ENCODE results near the gene SLC25A48.

The SLC25A48 gene, protein sequence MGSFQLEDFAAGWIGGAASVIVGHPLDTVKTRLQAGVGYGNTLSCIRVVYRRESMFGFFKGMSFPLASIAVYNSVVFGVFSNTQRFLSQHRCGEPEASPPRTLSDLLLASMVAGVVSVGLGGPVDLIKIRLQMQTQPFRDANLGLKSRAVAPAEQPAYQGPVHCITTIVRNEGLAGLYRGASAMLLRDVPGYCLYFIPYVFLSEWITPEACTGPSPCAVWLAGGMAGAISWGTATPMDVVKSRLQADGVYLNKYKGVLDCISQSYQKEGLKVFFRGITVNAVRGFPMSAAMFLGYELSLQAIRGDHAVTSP

DNA sequence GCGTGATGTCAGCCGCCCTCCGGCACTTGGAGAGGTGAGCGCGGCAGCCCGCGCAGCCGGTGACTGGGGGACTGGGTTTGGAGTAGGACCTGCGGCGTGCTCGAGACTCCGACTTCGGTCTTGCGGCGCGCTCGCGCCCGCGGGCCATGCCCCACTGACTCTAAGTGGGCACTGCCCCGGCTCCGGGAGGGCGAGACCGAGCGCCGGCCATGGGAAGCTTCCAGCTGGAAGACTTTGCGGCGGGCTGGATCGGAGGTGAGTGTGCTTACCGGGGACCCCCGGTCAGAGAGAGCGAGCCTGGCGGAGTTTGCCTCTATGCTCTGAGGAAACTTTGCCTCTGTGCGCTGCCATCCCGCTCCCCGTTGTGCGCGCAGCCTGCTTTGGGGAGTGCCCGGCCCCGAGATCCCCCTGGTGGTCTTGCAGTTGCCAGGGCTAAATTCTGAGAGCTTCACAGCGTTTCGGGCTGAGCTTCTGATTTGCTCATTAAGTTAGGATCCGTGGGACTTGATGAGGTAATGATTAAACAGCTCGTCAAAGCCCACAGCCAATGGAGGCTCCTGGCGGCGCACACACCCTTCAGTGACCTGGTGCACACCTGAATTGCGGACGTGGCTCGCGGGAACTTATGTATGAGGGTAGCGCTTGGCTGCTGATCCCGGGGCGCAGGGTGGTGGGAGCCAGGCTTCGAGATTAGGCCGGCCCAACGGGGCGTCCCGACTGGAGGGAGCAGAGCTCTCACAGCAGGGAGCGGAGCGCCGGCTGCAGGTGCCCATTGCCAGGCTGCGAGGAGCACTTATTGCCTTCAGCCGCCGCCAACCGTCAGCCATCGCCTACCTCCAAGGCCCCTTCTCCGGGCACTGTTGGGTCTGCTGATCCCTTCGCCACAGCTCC, at the start of gene SLC25A48:
TSS of gene SLC25A48 (plus strand) at position 25 of the 891 bp plus-strand sequence. CDS start at position 210, 185 bp downstream.
- TF ChIP-seq, protein P1, sequence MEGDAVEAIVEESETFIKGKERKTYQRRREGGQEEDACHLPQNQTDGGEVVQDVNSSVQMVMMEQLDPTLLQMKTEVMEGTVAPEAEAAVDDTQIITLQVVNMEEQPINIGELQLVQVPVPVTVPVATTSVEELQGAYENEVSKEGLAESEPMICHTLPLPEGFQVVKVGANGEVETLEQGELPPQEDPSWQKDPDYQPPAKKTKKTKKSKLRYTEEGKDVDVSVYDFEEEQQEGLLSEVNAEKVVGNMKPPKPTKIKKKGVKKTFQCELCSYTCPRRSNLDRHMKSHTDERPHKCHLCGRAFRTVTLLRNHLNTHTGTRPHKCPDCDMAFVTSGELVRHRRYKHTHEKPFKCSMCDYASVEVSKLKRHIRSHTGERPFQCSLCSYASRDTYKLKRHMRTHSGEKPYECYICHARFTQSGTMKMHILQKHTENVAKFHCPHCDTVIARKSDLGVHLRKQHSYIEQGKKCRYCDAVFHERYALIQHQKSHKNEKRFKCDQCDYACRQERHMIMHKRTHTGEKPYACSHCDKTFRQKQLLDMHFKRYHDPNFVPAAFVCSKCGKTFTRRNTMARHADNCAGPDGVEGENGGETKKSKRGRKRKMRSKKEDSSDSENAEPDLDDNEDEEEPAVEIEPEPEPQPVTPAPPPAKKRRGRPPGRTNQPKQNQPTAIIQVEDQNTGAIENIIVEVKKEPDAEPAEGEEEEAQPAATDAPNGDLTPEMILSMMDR (IDR thresholded peaks at IDR 0.05), result peak; percentile 75

DNA sequence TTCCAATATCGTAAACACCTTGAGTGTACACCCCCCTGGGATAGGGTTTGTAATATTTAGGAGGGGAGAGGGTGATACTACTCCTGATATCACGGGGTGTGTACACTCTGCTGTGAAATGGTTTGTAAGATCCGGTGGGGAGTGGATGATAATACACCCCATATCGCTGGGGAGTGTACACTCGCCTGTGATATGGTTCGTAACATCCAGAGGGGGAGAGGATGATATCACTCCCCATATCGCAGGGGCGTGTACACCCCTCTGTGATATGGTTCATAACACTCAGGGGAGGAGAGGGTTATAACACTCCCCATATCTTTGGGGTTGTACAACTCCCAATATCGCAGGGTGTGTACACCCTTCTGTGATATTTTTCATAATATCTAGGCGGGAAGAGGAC, 33.8 kb upstream of the SLC25A48 start:
- TF ChIP-seq, protein P1 (IDR thresholded peaks at IDR 0.05), result no peak

DNA sequence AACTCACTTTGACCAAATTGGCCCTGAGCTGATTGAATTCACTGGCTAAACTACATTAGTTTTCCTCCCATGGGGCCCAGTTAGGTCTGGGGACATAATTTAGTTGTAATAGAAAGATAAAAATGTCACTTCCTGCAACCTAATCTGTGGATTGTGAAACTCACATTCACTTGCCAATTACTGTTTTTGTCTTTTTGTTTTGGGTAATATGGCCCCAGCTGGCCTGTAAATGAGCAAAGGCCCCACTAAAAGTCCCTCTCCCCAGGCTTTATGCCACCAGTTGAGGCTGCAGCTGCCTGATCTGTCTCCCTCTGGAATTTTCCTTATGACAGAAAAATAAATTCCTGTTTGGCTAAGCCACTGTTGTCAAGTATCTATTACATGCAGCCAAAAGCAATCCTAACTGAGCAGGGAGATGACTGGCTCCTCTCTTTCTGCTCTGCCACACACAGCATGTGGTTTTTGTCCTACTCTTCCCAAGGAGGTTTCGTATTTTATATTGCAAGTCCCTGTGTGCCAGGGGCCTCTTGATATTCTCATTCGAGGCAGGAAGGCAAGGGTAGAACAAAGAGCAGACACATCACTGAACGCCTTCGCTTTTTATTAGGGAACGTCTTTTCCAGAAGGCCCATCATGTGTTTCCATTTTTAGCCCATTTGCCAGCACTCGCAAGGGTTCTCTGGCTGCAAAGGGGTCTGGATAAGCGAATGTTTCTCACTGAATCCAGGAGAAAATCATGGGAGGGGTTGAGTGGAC, 24.1 kb upstream of the SLC25A48 start:
- TF ChIP-seq, protein P1 (IDR thresholded peaks at IDR 0.05), result no peak

DNA sequence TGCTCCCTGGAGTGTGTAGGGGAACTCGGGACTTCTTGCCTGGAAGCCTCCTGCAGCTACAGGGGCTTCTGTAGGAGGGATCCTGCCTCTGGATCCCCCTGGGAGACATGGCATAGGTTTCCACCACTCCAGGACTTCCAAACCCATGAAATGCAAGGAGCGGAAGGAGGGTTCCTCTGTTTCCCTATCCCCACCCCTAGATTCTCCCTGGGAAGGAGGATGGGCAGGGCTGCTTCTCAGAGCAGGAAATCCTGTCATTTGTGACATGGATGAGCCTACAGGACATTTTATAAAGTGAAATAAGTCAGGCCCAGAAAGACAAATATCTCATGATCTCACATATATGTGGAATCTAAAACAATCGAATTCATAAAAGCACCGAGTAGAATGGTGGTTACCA, 23.5 kb upstream of the SLC25A48 start:
- TF ChIP-seq, protein P1 (IDR thresholded peaks at IDR 0.05), result no peak

DNA sequence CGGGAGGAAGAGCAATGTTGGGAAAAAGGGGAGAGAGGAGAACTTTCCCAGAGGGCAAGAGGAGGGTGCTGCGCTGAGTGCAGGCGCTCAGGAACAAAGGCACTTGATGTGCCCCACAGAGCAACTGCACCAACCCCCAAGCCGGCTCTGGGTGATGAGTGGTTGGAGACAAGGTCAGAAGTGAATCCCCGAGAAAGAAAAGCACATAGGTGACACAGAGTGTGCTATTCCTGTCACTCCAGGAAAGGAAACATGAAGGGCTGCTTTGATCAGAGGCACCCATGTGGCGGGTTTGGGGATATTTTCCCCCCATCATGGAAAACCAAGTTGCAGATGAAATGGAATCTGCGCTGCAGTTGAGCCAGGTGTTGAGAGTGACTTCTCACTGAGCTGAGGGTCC, 20.7 kb upstream of the SLC25A48 start:
- TF ChIP-seq, protein P1 (IDR thresholded peaks at IDR 0.05), result no peak

DNA sequence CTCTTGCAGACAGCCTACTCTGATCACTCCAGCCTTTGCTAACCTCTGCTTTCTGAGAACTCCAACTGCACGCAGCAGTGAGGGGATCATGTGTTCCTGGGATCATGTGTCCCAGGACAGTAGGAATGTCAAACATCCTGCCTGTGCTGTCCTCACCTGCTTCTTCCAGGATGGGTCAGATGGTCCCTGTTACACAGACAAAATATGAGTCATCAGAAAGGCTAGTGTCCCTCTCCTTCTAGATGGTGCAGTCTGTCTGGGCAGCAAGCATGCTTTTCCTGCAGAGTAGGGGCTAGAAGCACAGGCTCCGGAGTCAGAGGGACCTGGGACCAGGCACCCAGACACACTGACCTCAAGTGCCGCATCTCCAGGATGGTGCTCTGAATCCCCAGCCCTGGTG, 20.1 kb upstream of the SLC25A48 start:
- TF ChIP-seq, protein P1 (IDR thresholded peaks at IDR 0.05), result no peak

DNA sequence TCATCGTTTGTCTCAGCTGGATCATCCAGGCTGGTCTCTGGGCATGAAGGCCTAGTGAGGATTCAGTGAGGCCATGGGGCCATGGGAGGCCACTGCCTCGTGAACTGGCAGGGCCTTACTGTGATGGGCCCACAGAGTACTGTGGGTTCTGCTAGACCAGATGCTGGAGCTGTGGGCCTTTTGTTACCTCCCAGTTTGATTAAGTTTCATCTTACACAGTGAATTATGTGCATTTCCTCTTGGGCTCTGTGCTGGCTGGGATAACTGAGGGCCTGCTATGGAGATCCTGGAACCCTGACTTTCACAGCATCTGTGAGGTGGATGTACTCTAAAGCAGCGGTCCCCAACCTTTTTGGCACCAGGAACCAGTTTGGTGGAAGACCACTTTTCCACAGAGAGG, 19.7 kb upstream of the SLC25A48 start:
- TF ChIP-seq, protein P1 (IDR thresholded peaks at IDR 0.05), result no peak

Data from LNCAP (cell line).